ENCODE data around the gene FYN.

The FYN gene

GRCh38 chr6:111738156-111738555 is 135.1 kb downstream of the FYN start:
- Histone ChIP-seq H3K9ac (ENCODE audit: low read length) (no peak overlapping the region), H3K9me2 (replicated peaks; ENCODE audit: insufficient read depth, low read length) (no peaks in the 10 kb centered on the region), H4K20me1 (ENCODE audit: low read depth, low read length) (no peaks in the 10 kb centered on the region), H2AFZ (ENCODE audit: low read depth, low read length, severe bottlenecking) (no peak overlapping the region), H3K4me3 (ENCODE audit: insufficient read depth, low read length, poor library complexity, severe bottlenecking) (no peak overlapping the region), H3K79me2 (ENCODE audit: insufficient read depth, low read length) (no peaks in the 10 kb centered on the region), H3F3A (ENCODE audit: insufficient read depth) (no peaks in the 10 kb centered on the region), H3K36me3 (ENCODE audit: low read length) (no peaks in the 10 kb centered on the region), H3K4me2 (ENCODE audit: low read depth, low read length, poor library complexity, severe bottlenecking) (no peak overlapping the region), H3K9me3 (ENCODE audit: insufficient read depth, low read length) (no peaks in the 10 kb centered on the region), H3K27me3 (ENCODE audit: low read length) (no peaks in the 10 kb centered on the region), H3K27ac (ENCODE audit: low read depth, low read length) (no peak overlapping the region)
- TF ChIP-seq EZH2phosphoT487 (conservative IDR thresholded peaks at IDR 0.05; ENCODE audit: low read length) = no peak
- TF ChIP-seq, protein P1, sequence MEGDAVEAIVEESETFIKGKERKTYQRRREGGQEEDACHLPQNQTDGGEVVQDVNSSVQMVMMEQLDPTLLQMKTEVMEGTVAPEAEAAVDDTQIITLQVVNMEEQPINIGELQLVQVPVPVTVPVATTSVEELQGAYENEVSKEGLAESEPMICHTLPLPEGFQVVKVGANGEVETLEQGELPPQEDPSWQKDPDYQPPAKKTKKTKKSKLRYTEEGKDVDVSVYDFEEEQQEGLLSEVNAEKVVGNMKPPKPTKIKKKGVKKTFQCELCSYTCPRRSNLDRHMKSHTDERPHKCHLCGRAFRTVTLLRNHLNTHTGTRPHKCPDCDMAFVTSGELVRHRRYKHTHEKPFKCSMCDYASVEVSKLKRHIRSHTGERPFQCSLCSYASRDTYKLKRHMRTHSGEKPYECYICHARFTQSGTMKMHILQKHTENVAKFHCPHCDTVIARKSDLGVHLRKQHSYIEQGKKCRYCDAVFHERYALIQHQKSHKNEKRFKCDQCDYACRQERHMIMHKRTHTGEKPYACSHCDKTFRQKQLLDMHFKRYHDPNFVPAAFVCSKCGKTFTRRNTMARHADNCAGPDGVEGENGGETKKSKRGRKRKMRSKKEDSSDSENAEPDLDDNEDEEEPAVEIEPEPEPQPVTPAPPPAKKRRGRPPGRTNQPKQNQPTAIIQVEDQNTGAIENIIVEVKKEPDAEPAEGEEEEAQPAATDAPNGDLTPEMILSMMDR (IDR thresholded peaks at IDR 0.05; ENCODE audit: insufficient read depth, low read length, poor library complexity, severe bottlenecking) = no peak

DNA sequence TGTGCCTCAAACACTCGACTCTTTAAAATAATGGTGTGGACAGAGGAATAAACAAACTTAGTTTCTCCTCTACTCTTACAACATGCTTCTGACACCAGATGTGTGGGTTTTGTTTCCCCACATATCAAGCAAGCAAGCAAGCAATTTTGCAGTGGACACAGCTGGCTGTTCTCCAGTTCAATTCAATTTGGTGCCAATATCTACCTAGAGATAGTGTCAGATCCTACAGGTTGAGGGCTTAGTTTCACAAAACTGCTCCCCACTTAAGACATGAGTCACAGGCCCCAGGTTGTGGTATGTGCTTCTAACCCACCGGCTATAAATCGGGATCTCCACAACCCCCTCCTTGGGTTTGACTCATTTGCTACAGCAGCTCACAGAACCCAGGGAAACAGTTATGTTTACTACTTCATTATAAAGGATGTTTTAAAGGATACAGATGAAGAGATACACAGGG is 136.2 kb downstream of the FYN start:
- Histone ChIP-seq H3K27me3 (ENCODE audit: low read length) (no peaks in the 10 kb centered on the region), H3F3A (ENCODE audit: insufficient read depth) (no peaks in the 10 kb centered on the region), H3K79me2 (ENCODE audit: insufficient read depth, low read length) (no peaks in the 10 kb centered on the region), H3K27ac (ENCODE audit: low read depth, low read length) (no peak overlapping the region), H4K20me1 (ENCODE audit: low read depth, low read length) (no peaks in the 10 kb centered on the region), H3K4me3 (ENCODE audit: insufficient read depth, low read length, poor library complexity, severe bottlenecking) (no peak overlapping the region), H3K9ac (ENCODE audit: low read length) (no peak overlapping the region), H3K36me3 (ENCODE audit: low read length) (no peaks in the 10 kb centered on the region), H3K9me2 (replicated peaks; ENCODE audit: insufficient read depth, low read length) (no peaks in the 10 kb centered on the region), H2AFZ (ENCODE audit: low read depth, low read length, severe bottlenecking) (no peak overlapping the region), H3K4me2 (ENCODE audit: low read depth, low read length, poor library complexity, severe bottlenecking) (no peak overlapping the region), H3K9me3 (ENCODE audit: insufficient read depth, low read length) (no peaks in the 10 kb centered on the region)
- TF ChIP-seq, protein P1 (IDR thresholded peaks at IDR 0.05; ENCODE audit: insufficient read depth, low read length, poor library complexity, severe bottlenecking) = no peak
- TF ChIP-seq EZH2phosphoT487 (conservative IDR thresholded peaks at IDR 0.05; ENCODE audit: low read length) = no peak

DNA sequence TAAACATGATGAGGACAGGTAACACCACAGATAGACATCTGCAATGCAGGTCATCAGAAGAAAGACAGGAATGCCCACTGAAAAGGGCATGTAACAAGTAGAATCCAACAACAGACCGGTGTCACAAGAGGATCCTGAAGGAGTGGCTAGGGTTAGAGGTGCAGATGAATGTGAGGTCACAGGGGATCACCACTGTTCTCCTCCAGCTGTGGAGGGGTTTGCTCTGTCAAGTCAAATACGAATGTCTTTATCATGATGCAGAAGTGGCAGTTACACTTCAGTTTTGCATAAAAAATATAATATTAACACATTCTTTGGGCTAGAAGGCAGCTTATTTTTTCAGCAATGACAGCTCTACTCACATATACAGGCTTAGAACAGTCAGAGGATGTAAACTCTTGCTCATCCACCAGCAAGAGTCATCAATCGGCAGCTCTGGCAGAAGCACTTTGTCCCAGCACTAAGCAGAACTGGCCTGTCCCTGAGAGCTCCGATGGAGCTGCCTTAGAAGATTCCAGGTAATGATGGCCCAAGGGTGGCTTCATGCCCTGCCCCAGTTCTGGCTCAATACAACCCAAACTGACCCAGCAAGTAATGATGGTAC is 137.1 kb downstream of the FYN start:
- Histone ChIP-seq H3K79me2 (ENCODE audit: insufficient read depth, low read length) (no peaks in the 10 kb centered on the region), H3K9me2 (replicated peaks; ENCODE audit: insufficient read depth, low read length) (no peaks in the 10 kb centered on the region), H3K36me3 (ENCODE audit: low read length) (no peaks in the 10 kb centered on the region), H3K27me3 (ENCODE audit: low read length) (no peaks in the 10 kb centered on the region), H2AFZ (ENCODE audit: low read depth, low read length, severe bottlenecking) (no peak overlapping the region), H4K20me1 (ENCODE audit: low read depth, low read length) (no peaks in the 10 kb centered on the region), H3F3A (ENCODE audit: insufficient read depth) (no peaks in the 10 kb centered on the region), H3K9me3 (ENCODE audit: insufficient read depth, low read length) (no peaks in the 10 kb centered on the region), H3K4me2 (ENCODE audit: low read depth, low read length, poor library complexity, severe bottlenecking) (no peak overlapping the region), H3K4me3 (ENCODE audit: insufficient read depth, low read length, poor library complexity, severe bottlenecking) (no peak overlapping the region), H3K9ac (ENCODE audit: low read length) (no peak overlapping the region), H3K27ac (ENCODE audit: low read depth, low read length) (no peak overlapping the region)
- no peak for TF ChIP-seq EZH2phosphoT487 (conservative IDR thresholded peaks at IDR 0.05; ENCODE audit: low read length)
- TF ChIP-seq, protein P1 (IDR thresholded peaks at IDR 0.05; ENCODE audit: insufficient read depth, low read length, poor library complexity, severe bottlenecking) = no peak

All from SU-DHL-6 (cell line).